Fibroblast of lung (primary cell): ENCODE measurements around the gene VWA7.

ENCODE experiments used
- EZH2 ChIP-seq: IDR thresholded peaks from 2 replicates; pipeline ENCODE4 v1.5.1; 2012; ENCODE audit warnings: low read length, control low read depth, mild to moderate bottlenecking; ENCODE audit errors: missing control alignments
- TF ChIP-seq, protein P1 (sequence below), 2 donors: IDR thresholded peaks in 1 of 2; conservative IDR thresholded peaks in 1 of 2; 1 replicate in 1 of 2; 2 replicates in 1 of 2; pipeline ENCODE4 v1.5.1; 2011 to 2012; ENCODE audit warnings: low read length in 2 of 2, control low read depth in 1 of 2, inconsistent platforms in 1 of 2, low read depth in 1 of 2, mild to moderate bottlenecking in 1 of 2

DNA sequence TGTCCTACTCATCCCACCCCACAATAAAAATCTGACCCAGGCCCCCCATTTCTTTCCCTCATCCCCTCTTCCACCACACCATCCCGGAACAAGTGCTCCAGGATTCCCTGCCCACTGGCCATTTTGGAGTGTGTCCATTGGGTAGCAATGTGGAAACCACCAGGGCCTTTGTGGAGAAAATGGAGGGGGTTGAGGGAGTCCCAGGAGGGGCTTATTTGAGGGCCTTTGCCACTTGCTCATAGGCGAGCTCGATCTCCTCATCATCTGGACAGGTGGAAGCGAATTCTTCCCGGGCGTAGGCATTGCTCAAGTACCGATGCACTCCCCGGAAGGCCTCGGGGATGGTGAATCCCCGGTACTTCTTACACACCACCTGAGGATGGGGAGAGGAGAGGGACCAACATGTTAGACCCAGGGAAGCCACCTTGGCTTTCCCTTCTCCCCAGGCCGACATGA lies 46.5 kb downstream of the VWA7 start:
- TF ChIP-seq, protein P1, sequence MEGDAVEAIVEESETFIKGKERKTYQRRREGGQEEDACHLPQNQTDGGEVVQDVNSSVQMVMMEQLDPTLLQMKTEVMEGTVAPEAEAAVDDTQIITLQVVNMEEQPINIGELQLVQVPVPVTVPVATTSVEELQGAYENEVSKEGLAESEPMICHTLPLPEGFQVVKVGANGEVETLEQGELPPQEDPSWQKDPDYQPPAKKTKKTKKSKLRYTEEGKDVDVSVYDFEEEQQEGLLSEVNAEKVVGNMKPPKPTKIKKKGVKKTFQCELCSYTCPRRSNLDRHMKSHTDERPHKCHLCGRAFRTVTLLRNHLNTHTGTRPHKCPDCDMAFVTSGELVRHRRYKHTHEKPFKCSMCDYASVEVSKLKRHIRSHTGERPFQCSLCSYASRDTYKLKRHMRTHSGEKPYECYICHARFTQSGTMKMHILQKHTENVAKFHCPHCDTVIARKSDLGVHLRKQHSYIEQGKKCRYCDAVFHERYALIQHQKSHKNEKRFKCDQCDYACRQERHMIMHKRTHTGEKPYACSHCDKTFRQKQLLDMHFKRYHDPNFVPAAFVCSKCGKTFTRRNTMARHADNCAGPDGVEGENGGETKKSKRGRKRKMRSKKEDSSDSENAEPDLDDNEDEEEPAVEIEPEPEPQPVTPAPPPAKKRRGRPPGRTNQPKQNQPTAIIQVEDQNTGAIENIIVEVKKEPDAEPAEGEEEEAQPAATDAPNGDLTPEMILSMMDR (conservative IDR thresholded peaks at IDR 0.05 in 1 of 2, IDR thresholded peaks at IDR 0.05 in 1 of 2; ENCODE audit: low read depth in 1 of 2, low read length in 2 of 2), result no peak
- no peak for TF ChIP-seq EZH2
